Stimulated activated CD4-positive, alpha-beta T cell treated with anti-CD3 and anti-CD28 coated beads, TNF-alpha, amount 100 ng/mL, for 1 hour (primary cell): ENCODE measurements around the gene VIM.
"Not testable (repeated sequence)": the region's sequence is repeated elsewhere in the genome, so short reads cannot be mapped to it uniquely, and the experiment has no call there.

Experiments used
- DNase-seq, 3 donors: peaks; one replicate each; pipeline ENCODE4 v3.0.0-alpha.2; 2020; ENCODE audit warnings: low read depth in 3 of 3, low spot score in 1 of 3

The VIM gene

DNA sequence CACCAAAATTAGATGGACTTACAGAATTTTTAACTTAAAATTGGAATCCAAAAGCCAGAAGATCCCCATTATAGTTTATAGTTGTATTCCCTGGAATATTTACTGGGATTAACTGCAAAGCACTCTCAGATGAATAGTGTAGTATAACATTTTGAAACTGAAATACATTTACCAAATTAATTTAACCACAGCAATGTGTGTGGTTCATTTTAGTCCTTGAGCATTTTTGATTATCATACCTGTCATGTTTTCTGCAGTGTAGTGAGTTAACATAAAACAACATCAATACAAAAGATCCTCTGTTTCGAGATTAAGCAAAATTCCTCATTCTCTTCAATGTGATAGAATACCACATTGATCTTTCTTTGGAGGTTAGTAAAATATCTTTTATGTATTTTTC, 3.7 kb downstream of the VIM start:
- DNase-seq = no peak

DNA sequence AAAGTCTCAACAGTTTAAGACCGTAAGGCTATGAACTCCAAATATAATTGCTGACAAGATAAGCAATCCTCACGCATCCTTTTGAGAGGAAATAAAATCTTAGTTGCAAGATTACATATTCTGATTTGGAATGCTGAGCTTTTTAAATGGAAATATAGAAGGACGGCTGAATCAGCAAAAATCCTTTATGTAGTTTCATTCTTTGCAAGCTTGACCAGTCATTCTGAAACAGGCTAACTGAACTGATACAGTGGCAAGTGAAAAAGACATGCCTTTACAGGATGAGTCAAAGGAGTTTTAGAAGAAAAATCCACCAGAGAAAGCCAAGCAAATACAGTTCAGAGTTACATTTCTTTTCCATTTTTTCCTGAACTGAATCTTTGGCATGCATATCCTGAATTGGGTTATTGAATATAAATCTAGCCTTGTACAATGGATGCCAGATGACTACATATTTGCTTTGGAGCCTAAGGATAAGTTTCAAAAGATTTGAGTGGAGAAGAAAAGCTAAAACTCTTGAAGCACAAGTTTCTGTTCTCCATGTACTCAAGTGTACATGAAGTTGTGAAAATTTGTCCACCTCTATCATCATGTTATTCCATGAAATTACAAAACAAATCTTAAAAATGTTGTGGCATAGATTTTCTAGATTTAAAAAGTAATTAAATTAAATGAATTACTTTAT, 4.4 kb downstream of the VIM start:
- no peak for DNase-seq

DNA sequence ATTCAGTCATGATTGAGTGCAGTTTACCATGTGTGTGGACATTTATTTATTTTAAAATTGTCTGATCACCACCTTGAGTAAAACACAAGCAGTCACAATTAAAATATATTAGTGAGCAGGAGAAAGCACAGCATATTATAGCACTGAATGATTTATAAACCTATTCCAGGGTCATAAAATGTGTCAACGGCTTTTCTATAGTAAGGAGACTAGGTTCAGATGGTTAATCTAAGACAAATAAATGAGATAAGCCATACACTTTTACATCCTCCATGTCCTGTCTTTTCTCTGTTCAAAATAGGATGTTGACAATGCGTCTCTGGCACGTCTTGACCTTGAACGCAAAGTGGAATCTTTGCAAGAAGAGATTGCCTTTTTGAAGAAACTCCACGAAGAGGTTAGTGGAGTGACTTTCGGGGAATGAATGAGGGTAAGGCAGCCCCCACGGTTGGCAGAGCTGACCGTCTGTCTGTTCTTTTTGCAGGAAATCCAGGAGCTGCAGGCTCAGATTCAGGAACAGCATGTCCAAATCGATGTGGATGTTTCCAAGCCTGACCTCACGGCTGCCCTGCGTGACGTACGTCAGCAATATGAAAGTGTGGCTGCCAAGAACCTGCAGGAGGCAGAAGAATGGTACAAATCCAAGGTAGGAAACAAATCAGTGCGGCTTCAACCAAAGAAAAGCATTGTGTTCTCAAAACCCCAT, 5.4 kb downstream of the VIM start:
- DNase-seq = no peak

DNA sequence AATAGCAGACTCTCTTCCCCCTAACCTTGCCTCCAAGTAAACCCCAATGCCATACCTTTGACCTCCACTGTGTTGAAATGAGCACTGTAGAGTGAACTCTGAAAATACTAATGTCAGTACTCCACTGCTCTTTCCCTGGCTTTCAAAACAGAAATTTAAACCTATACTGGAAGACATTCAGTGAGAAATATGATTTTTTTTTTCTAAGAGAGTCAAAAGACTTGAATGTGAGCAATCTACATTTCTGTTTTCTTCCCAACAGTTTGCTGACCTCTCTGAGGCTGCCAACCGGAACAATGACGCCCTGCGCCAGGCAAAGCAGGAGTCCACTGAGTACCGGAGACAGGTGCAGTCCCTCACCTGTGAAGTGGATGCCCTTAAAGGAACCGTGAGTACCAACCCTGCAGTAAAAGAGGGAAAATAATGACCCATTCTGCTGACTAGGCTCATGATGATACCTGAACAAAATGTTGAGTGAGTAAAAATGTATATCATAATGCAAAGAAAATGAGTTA, 6.4 kb downstream of the VIM start:
- no peak for DNase-seq

DNA sequence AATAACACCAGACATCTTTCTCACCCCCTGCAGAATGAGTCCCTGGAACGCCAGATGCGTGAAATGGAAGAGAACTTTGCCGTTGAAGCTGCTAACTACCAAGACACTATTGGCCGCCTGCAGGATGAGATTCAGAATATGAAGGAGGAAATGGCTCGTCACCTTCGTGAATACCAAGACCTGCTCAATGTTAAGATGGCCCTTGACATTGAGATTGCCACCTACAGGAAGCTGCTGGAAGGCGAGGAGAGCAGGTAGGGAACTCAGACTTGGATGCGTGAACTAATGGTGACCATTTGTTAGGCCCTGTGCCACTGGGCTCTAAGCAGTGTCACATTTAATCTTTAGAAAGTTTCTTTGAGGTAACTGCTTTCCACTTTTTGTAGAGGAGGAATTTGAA, 7.1 kb downstream of the VIM start:
- DNase-seq = no peak

DNA sequence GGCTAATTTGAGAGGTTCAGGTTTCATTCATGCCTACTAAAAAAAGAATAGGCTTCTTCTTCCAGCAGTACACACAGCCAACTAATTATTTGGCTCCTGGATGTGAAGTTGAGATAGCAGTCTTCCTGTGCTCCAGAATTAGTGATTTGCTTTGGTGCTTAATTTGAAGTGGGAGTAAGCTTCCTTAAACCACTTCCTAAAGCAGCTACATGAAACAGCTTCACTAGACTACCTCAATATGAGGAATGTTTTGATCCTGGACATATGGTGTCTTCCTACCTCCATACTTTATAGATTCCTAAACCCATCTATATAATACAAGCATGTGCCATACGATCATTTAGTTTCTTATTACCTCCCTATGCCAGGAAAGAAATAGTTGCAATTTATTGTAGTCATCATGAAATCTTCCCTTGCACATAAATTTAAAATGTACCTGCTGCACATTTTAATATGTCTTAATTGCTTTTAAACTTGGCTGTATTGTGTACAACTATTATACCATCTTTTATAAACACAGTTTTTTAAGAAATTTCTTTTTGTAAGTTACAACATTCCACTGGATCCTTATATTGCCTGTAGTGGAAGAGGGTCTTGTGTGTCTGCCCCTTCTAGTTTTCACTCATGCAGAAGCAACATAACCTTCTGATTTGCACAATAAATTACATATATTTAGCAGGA, 8.6 kb downstream of the VIM start:
- DNase-seq = no peak

DNA sequence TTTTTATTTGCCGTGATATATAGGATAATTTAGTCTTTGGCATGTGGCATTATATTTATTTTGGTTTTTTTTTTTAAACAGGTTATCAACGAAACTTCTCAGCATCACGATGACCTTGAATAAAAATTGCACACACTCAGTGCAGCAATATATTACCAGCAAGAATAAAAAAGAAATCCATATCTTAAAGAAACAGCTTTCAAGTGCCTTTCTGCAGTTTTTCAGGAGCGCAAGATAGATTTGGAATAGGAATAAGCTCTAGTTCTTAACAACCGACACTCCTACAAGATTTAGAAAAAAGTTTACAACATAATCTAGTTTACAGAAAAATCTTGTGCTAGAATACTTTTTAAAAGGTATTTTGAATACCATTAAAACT, 9.1 kb downstream of the VIM start:
- no peak for DNase-seq

DNA sequence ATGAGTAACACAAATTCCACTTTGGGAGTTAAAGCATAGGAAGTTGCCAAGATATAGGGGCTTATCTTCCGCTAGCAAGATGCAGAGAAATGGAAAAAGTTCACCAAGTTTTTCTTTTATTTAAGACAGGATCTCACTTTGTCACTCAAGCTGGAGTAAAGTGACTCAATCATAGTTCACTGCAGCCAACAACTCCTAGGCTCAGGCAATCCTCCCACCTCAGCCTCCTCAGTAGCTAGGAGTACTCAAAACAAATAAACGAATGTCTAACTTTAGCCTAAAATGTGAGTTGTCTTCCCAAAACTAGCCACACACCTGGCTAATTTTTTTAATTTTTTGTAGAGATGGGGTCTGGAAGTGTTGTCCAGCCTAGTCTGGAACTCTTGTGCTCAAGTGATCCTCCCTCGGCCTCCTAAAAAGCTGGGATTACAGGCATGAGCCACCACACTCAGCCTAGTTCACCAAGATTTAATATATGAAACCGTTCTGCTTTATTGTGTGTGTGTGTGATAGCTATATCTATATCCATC, 9.9 kb downstream of the VIM start:
- no peak for DNase-seq

DNA sequence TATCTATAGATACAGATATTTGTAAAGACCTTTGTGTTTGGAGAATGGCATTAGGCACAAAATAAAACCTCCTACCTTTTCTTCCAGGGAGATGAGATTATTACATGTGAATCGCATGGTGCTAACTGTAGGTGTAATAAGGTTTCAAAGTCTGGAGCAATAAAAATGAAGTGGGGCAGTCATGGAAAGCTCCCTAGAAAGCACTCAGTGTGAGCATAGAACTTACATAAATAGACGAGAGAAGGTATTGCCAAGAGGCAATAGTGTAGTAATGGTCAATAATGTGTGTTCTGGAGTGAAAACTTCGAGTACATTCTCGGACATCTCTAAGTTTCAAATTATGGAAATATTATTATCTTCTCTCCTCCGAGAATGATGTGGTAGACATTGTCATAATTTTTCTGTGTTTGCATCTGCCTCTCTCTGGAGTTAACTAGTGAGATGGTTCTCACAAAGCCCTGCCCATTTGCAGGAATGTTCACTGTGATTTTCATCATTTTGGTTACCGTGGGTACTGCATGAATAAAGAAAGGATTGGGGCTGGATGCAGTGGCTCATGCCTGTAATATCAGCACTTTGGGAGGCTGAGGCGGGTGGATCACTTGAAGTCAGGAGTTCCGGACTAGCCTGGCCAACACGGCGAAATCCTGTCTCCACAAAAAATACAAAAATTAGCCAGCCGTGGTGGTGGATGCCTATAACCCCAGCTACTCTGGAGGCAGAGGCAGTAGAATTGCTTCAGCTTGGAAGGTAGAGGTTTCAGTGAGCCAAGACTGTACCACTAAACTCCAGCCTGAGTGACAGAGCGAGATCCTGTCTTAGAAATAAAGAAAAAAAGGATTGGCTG, 10.6 kb downstream of the VIM start:
- no peak for DNase-seq

DNA sequence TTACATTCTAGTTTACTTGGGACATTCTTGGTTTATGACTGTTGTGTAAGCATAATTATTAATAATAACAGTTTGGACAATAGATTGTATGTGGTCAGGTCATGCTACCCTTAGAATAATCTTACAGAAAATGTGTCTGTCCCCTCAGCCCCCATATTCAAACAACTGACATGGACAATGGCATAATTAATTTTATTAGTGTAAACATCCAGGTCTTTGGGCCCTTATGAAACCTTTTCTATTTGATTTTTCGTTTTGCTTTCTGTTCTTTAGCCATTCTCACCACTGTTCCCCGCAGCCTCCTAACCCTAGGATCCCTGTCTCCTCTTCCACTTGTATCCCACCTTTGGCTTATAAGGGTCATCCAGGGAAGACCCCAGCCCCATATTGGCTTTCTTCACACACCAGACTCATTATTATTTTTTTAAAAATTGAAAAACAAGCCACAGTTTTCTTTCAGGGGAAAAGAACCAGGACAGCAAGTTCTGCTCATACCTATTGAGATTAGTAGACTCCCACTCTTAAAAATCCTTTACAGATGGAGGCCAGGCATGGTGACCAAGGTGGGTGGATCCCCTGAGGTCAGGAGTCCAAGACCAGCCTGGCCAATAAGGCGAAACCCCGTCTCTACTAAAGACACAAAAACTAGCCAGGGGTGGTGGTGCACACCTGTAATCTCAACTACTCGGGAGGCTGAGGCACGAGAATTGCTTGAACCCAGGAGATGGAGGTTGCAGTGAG, 11.5 kb downstream of the VIM start:
- DNase-seq = no peak

DNA sequence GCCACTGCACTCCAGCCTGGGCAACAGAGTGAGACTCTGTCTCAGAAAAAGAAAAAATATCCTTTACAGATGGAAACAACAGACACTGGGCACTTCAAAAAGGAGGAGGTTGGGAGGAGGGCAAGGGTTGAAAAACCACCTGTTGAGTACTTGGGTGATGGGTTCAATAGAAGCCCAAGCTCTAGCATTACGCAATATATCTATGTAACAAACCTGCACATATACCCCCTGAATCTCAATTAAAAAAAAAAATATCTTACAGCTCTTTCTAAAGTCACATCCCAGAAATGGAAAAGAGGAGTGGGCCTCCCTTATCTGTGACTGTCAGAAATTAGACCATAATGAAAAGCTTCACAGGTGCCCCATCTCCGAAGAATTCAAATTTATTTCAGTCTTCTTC, 12.1 kb downstream of the VIM start:
- DNase-seq = no peak

DNA sequence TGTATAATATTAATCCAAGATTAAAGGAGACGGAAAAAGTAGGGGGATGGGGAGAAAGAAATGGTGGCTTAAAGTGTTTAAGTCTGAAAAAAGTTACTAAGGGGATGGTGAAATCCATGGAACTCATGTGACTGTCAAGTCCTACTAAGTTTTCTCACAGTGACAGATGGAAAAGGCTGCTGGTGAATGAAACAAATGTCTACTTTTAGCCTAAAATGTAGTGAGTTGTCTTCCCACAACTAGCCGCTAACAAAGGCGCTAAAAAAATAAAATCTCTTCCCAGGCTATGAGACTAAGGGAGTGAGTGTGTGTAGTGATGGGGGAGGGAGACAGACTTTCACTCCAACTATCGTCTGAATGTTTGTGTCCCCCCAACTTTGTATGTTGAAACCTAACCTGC, 12.6 kb downstream of the VIM start:
- DNase-seq = no peak

DNA sequence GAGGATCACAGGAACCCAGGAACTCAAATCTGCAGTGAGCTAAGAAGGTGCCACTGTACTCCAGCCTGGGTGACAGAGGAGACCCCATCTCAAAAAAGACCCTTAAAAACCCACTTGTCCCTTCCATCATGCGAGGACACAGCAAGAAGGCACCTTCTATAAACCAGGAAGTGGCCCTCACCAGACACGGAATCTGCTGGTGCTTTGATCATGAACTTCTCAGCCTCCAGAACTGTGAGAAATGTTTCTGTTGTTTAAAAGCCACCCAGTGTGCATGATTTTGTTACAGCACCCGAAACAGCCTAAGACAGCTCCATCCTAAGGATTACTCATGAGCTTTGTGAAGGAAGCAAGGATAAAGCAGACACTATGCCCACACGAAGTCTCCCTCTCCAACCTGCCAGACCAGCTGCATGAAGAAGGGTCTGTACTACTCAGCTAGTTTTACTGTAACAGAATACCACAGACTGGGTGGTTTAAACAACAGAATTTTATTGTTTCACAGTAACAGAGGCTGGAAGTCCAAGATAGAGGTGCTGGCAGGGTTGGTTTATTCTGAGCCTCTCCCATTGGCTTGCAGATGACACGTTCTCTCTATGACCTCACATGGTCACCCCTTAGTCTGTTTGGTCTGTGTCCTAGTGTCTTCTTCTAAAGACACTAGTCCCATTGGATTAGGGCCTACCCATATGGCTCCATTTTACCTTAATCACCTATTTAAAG, 13.7 kb downstream of the VIM start:
- no peak for DNase-seq

DNA sequence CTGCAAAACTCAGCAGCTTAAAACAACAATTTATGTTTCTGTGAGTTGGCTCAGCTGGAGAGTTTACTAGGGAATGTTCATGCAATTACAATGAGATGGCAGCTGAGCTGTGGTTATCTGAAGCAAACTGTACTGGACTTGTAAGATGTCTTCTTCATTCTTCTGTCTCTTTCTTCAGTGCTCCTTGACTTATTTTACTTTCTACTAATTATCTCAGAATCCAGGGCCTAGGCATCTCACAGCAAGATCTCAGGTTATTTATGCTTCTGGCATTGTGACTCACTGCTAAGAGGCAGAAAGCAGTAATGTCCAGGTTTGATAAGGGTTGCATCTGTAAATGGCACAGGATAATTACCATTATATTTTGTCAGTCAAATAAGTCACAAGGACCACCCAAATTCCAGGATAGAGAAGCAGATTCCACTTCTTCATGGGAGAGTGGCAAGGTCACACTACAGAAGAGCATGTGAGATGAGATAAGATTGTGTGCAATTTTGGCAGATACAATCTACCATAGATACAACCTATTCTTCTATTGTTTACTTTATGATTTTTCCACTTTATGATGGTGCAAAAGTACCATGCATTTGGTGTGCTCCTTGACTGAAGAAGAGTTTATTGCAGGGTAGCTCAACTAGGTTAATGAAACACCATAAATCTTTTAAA, 16.8 kb downstream of the VIM start:
- DNase-seq = no peak

DNA sequence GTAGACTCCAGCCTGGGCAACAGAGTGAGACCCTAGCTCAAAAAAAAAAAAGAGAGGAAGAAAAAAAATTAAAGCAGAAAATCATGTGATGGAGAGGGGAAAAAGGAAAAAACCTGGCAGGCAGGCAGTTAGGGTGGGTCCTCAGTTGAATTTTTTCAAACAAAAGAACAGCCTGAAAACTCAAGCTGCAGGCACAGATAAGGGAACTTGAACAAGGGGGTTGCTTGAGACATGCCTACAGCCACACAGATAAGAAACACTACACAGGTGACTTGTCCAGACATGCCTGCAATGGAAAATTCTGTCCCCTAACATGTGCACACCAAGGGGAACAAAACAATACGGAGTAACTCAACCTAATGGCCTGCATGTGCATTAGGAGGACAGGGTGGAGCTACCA, 19.2 kb downstream of the VIM start:
- DNase-seq = no peak

DNA sequence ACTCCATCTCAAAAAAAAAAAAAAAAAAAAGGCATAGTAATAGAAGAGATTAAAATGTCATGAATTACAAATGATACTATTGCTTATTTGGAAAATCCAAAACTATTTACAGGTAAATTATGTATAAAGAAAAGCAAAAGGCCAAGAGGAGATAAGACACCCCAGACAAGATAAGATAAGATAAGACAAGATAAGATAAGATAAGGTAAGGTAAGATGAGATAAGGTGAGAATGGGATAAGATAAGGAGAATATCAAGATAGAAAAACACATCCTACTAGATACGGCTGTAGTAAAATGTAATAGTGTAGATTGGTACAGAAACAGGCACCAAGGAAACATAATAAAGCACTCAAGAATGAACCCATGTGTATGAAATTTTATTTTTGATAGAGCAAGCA, 20.9 kb downstream of the VIM start:
- no peak for DNase-seq

DNA sequence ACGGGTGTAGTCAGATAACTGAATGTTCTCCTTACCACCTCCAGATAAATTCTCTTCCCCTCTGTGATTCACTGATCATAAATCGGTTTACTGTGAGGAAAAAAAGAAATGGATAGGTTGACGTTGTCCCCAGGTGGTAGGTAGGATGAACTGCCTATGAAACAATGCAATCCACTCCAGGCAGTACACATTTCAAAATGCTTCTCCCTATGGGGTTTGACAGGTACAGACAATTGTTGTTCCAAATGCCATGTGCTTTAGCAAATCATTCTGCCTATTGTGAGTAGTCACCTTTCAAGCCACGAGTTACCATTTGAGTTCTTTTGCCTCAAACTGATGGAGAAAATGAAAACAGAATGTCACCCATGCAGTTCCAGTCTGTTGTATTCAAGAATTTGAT, 21.8 kb downstream of the VIM start:
- no peak for DNase-seq

DNA sequence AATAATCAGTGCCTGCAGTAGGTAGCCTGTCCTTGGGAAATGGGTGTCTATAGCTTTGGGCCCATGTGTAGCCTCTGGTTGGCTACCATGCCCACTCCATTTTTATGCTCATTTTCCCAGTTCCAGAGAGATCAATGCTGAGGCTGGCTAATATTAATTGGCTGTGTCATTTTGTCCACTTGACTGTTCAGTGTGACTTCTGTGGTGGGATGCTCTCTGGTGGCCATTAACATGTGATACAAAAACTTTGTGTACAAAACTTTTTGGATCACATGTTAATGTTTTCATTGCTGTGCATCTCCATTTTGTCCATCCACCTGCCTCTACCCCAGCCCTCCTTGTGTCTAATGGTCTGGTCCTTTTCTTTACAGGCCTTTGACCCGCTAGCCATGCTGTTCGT, 22.7 kb downstream of the VIM start:
- DNase-seq = no peak

DNA sequence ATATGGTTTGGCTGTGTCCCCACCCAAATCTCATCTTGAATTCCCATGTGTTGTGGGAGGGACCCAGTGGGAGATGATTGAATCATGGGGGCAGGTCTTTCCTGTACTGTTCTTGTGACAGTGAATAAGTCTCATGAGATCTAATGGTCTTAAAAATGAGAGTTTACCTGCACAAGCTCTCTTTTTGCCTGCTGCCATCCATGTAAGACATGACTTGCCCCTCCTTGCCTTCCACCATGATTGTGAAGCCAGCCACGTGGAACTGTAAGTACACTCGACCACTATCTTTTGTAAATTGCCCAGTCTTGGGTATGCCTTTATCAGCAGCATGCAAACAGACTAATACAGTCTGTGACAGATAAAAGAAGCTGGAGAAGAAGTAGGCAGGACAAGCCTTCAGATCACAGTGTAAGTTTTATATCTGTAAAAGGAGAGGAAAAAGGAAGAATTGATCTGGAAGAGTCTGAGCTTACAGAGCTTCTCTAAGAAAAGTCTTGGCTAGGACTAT, 26.6 kb downstream of the VIM start:
- DNase-seq = not testable (repeated sequence)
